OCI-LY7 (cell line): ENCODE data around the gene HMCES. TPM values are rescaled to one million over a fixed set of nuclear protein-coding genes. Genes with fewer than 3 reads are reported as not detected.

ENCODE experiments used
- BruUV-seq: library from RNA; stranded (reverse); fragments of 400-500 nt; replicated peaks from 2 replicates; lab custom pipeline; 2021; lab: Mats Ljungman, UMichigan
- CTCF ChIA-PET: fragments of 300-600 bp; sonication (Branson Sonifier 250); formaldehyde crosslinking; loops from one replicate; lab custom pipeline; 2022; ENCODE audit warnings: antibody characterized with exemption; ENCODE audit not compliant: unreplicated experiment; lab: Charles Lee
- POLR2A ChIA-PET: fragments of 300-600 bp; sonication (Branson Sonifier 250); formaldehyde crosslinking; loops from one replicate; lab custom pipeline; 2022; ENCODE audit warnings: antibody characterized with exemption; lab: Charles Lee
- DNase-seq: peaks from one replicate; pipeline ENCODE4 v3.0.0-alpha.2; 2015; ENCODE audit warnings: low spot score
- H2AFZ ChIP-seq: fragments of 200-600 bp; sonication (generic), shearing (Covaris generic); 2 replicates; pipeline ENCODE4 v1.6.1; 2014; ENCODE audit warnings: mild to moderate bottlenecking, antibody characterized with exemption, low read length, moderate library complexity
- H3K27ac ChIP-seq: fragments of 200-600 bp; sonication (generic); 2 replicates; pipeline ENCODE4 v1.5.1; 2014; ENCODE audit warnings: mixed run types, low read depth, mild to moderate bottlenecking, moderate library complexity, low read length, inconsistent platforms; ENCODE audit not compliant: poor library complexity, severe bottlenecking
- H3K36me3 ChIP-seq: fragments of 200-600 bp; sonication (generic); 2 replicates; pipeline ENCODE4 v1.6.1; 2014; ENCODE audit warnings: mild to moderate bottlenecking, antibody characterized with exemption, low read length, moderate library complexity, mixed read lengths; ENCODE audit not compliant: insufficient read depth
- H3K4me1 ChIP-seq: fragments of 200-600 bp; sonication (generic); 2 replicates; pipeline ENCODE4 v1.5.1; 2014; ENCODE audit warnings: mild to moderate bottlenecking, low read length; ENCODE audit not compliant: insufficient read depth, poor library complexity, severe bottlenecking
- H3K4me2 ChIP-seq: fragments of 200-600 bp; sonication (generic); 2 replicates; pipeline ENCODE4 v1.6.1; 2014; ENCODE audit warnings: mild to moderate bottlenecking, low read length
- H3K4me3 ChIP-seq: fragments of 200-600 bp; sonication (generic); 2 replicates; pipeline ENCODE4 v1.5.1; 2014; ENCODE audit warnings: mild to moderate bottlenecking, low read depth, low read length; ENCODE audit not compliant: poor library complexity, severe bottlenecking
- H3K79me2 ChIP-seq: fragments of 200-600 bp; sonication (generic); 2 replicates; pipeline ENCODE4 v1.6.1; 2016; ENCODE audit warnings: low read depth, mild to moderate bottlenecking, low read length, moderate library complexity, mixed read lengths; ENCODE audit not compliant: insufficient read depth
- H3K9me2 ChIP-seq: fragments of 200-600 bp; sonication (generic); 2 replicates; pipeline ENCODE4 v1.6.1; 2016; ENCODE audit warnings: mild to moderate bottlenecking, low read length, mixed read lengths; ENCODE audit not compliant: insufficient read depth
- H3K9me3 ChIP-seq: fragments of 200-600 bp; sonication (generic); 2 replicates; pipeline ENCODE4 v1.6.1; 2014; ENCODE audit warnings: mild to moderate bottlenecking, mixed run types, low read length, mixed read lengths
- H4K20me1 ChIP-seq: fragments of 200-600 bp; sonication (generic); 2 replicates; pipeline ENCODE4 v1.6.1; 2014; ENCODE audit warnings: mild to moderate bottlenecking, antibody characterized with exemption, low read length, moderate library complexity, mixed read lengths; ENCODE audit not compliant: insufficient read depth
- EZH2phosphoT487 ChIP-seq: fragments of 200-600 bp; sonication (generic); IDR thresholded peaks from 2 replicates; pipeline ENCODE4 v1.6.1; 2018; ENCODE audit warnings: low read depth, borderline replicate concordance, mild to moderate bottlenecking, mixed run types, antibody characterized with exemption, low read length, moderate library complexity, mixed read lengths
- intact Hi-C: fragments of 100-400 bp; cut with micrococcal nuclease; formaldehyde crosslinking; loops from one replicate; pipeline ENCODE4 v1.10.0; 2022; ENCODE audit not compliant: unreplicated experiment
- total RNA-seq, 2 experiments: library from RNA; depleted of rRNA in 1 of 2; stranded (reverse); fragments of >200 nt in 1 of 2; shearing (Covaris generic) in 1 of 2; gene quantifications; 2 replicates each; pipeline ENCODE4 v1.2.3, GENCODE V29; 2014 to 2022
- TF ChIP-seq, protein P1 (sequence below): fragments of 200-600 bp; sonication (generic); conservative IDR thresholded peaks from 2 replicates; pipeline ENCODE4 v1.5.1; 2014; ENCODE audit warnings: mild to moderate bottlenecking, antibody characterized with exemption, low read length, moderate library complexity, mixed read lengths

The HMCES gene
- total RNA-seq, 2 experiments from 2014 or later: 90.6 to 287 TPM

DNA sequence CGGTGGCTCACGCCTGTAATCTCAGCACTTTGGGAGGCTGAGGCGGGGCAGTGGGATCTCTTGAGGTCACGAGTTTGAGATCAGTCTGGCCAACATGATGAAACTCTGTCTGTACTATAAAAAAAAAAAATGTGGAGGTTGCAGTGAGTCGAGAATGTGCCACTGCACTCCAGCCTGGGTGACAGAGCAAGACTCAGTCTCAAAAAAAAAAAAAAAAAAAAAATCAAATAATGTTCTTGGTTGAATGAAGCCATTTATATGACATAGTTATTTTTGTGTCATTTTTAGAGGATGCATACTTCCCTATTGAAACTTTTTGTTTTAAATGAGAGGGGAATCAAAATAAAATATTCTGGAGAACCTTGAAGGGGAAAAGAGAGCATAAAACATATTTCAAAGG lies 3.1 kb downstream of the HMCES start:
- H3K4me1 ChIP-seq: peaks cover 75% of the 10 kb centered on the region
- no peak for DNase-seq
- no TSS peak for BruUV-seq
- CTCF ChIA-PET: no interaction called here
- H4K20me1 ChIP-seq: peaks cover 17% of the 10 kb centered on the region; the same call in 1 of the 2 replicates
- POLR2A ChIA-PET: no interaction called here
- peak overlapping the region; percentile 93 for H3K4me3 ChIP-seq
- peaks cover 73% of the 10 kb centered on the region for H3K79me2 ChIP-seq
- peaks cover 70% of the 10 kb centered on the region for H3K36me3 ChIP-seq
- H3K9me3 ChIP-seq: peaks cover 4% of the 10 kb centered on the region; the same call in 1 of the 2 replicates
- H2AFZ ChIP-seq: no peak overlapping the region
- TF ChIP-seq EZH2phosphoT487: no peak
- TF ChIP-seq, protein P1, sequence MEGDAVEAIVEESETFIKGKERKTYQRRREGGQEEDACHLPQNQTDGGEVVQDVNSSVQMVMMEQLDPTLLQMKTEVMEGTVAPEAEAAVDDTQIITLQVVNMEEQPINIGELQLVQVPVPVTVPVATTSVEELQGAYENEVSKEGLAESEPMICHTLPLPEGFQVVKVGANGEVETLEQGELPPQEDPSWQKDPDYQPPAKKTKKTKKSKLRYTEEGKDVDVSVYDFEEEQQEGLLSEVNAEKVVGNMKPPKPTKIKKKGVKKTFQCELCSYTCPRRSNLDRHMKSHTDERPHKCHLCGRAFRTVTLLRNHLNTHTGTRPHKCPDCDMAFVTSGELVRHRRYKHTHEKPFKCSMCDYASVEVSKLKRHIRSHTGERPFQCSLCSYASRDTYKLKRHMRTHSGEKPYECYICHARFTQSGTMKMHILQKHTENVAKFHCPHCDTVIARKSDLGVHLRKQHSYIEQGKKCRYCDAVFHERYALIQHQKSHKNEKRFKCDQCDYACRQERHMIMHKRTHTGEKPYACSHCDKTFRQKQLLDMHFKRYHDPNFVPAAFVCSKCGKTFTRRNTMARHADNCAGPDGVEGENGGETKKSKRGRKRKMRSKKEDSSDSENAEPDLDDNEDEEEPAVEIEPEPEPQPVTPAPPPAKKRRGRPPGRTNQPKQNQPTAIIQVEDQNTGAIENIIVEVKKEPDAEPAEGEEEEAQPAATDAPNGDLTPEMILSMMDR: no peak
- no peaks in the 10 kb centered on the region for H3K9me2 ChIP-seq
- intact Hi-C loops: no loop called here
- peak overlapping the region; percentile 97 for H3K4me2 ChIP-seq
- H3K27ac ChIP-seq: peak overlapping the region; percentile 94

DNA sequence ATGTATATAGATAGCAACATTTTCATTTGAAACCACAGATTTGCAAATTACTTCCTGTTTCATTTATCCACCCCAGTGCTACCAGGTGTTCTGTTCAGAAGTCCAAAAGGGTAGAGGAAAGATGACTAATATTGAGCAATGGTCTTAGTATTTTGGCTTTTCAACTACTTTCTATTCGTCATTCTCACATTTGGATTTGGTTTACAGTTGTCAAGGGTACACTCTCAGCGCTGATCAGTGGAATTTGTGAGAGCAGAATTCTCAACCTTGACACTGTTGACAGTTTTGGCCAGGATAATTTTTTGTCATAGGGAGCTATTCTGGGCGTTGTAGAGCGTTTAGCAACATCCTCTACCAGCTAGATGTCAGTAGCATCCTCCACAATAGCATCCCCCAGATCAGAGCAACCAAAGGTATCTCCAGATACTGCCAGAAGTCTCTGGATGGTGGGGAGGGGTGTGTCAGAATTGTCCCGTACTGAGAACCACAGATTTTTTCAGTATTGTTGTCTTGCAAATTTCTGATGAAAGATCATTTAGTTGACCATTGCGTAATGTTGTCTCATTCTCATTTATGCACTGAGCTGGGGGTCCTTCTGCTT lies 4.2 kb downstream of the HMCES start:
- Histone ChIP-seq H3K27ac (peak overlapping the region; percentile 94), H3K4me2 (peak overlapping the region; percentile 97), H3K36me3 (peaks cover 72% of the 10 kb centered on the region), H2AFZ (no peak overlapping the region), H3K79me2 (peaks cover 79% of the 10 kb centered on the region), H3K4me3 (peak overlapping the region; percentile 93), H3K9me3 (peaks cover 4% of the 10 kb centered on the region; the same call in 1 of the 2 replicates), H3K4me1 (peaks cover 64% of the 10 kb centered on the region), H3K9me2 (no peaks in the 10 kb centered on the region), H4K20me1 (peaks cover 25% of the 10 kb centered on the region; the same call in 1 of the 2 replicates)
- peak; percentile 88 for DNase-seq
- intact Hi-C loops: loop anchor here (1.0 kb wide), 1 partner anchor 33 kb away; a partner anchor contains a TSS
- TF ChIP-seq, protein P1: peak; percentile 52; the same call in 1 of the 2 replicates
- no peak for TF ChIP-seq EZH2phosphoT487
- BruUV-seq: no TSS peak
- ChIA-PET POLR2A (interaction anchor here (0.5 to 2.4 kb wide), 16 partner anchors 8 to 575 kb away, joined by 3 to 15 read pairs (median 4); partner anchors contain the start of gene COPG1), CTCF (interaction anchor here (1.4 to 1.5 kb wide), 2 partner anchors 10 to 33 kb away, joined by 3 to 5 read pairs; a partner anchor contains a TSS)

DNA sequence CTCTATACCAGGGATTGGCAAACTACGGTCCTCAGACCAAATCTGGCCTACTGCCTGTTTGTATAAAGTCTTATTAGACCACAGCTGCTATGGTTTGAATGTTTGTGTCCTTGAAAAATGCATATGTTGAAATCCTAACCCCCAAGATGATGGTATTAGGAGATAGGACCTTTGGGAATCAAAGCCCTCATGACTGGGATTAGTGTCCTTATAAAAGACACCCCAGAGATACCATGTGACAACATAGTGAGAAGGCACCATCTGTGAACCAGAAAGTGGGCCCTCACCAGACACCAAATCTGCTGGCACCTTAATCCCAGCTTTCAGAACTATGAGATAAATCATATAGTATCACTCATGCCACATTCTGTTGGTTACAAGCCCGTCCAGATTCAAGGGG lies 7.4 kb downstream of the HMCES start:
- Histone ChIP-seq H3K9me3 (peaks cover 3% of the 10 kb centered on the region; the same call in 1 of the 2 replicates), H3K4me2 (no peak overlapping the region), H3K9me2 (no peaks in the 10 kb centered on the region), H3K4me3 (no peak overlapping the region), H3K4me1 (peaks cover 50% of the 10 kb centered on the region), H4K20me1 (peaks cover 29% of the 10 kb centered on the region; the same call in 1 of the 2 replicates), H3K36me3 (peaks cover 86% of the 10 kb centered on the region), H2AFZ (no peak overlapping the region), H3K27ac (no peak overlapping the region), H3K79me2 (peaks cover 75% of the 10 kb centered on the region)
- TF ChIP-seq, protein P1: no peak
- TF ChIP-seq EZH2phosphoT487: no peak
- intact Hi-C loops: no loop called here
- CTCF ChIA-PET: no interaction called here
- no TSS peak for BruUV-seq
- DNase-seq: no peak
- POLR2A ChIA-PET: no interaction called here
